GM18507 (cell line): ENCODE data around the gene LIMK2.
A peak's percentile ranks its signal among the peaks of the same experiment; 100 is the strongest.

Experiments
- DNase-seq: peaks from one replicate; pipeline ENCODE4 v3.0.0; 2011; ENCODE audit warnings: low read depth; ENCODE audit not compliant: insufficient read length; ENCODE audit errors: extremely low spot score
- FAIRE-seq: peaks from 2 replicates; lab custom pipeline; 2011; peaks lifted over from hg19 to GRCh38; lab: Jason Lieb, UNC

Gene LIMK2

GRCh38 chr22:31284281-31285155 is 72.4 kb downstream of the LIMK2 start:
- no peak for DNase-seq
- no peak for FAIRE-seq

GRCh38 chr22:31286360-31287255 is 74.5 kb downstream of the LIMK2 start:
- DNase-seq = no peak
- no peak for FAIRE-seq

- FAIRE-seq = no peak
- DNase-seq = no peak
Measured at GRCh38 chr22:31287818-31288495, 75.9 kb downstream of the LIMK2 start.

GRCh38 chr22:31288496-31289240 is 76.6 kb downstream of the LIMK2 start:
- no peak for FAIRE-seq
- DNase-seq = no peak

- FAIRE-seq = no peak
- no peak for DNase-seq
Measured at GRCh38 chr22:31289344-31289743, 77.2 kb downstream of the LIMK2 start.

- DNase-seq = peak; percentile 97
- FAIRE-seq = peak; percentile 92
Measured at GRCh38 chr22:31290494-31291471, 78.7 kb downstream of the LIMK2 start.

DNA sequence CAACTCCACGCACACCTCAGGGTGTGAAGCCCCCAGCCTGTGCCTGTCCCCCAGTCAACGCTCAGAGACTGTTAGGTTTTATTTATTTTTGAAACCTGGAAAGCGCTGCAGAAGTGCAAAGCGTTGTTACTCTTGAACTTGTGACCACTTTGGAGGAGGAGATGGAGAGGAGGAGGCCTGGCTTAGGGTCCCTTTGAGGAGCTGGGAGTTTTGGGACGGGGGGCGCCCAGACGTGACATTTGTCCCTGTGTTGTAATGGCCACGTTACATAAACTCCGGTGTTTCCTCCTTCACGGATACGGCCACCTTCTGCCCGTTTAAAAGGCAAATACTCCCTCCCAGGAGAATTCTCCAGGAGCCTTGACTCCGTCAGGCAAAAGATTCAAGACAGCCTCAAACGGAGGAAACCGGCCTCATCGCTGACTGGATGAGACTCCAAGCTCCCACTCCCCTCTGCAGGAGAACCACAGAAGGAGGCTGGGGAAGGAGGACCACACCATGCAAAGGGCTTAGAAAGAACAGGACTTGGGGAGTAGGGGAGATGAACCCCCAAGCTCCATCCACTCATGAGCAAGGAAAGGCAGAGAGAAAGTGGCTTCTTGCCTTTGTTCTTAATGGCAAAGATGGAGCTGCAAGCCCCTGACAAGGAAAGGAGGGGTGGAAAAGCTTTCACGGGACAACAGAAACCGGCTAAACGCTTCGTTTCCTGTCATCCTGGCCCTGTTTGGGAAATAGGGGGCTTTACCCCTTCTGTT is 79.6 kb downstream of the LIMK2 start:
- DNase-seq (no peak), FAIRE-seq (peak; percentile 56)

DNA sequence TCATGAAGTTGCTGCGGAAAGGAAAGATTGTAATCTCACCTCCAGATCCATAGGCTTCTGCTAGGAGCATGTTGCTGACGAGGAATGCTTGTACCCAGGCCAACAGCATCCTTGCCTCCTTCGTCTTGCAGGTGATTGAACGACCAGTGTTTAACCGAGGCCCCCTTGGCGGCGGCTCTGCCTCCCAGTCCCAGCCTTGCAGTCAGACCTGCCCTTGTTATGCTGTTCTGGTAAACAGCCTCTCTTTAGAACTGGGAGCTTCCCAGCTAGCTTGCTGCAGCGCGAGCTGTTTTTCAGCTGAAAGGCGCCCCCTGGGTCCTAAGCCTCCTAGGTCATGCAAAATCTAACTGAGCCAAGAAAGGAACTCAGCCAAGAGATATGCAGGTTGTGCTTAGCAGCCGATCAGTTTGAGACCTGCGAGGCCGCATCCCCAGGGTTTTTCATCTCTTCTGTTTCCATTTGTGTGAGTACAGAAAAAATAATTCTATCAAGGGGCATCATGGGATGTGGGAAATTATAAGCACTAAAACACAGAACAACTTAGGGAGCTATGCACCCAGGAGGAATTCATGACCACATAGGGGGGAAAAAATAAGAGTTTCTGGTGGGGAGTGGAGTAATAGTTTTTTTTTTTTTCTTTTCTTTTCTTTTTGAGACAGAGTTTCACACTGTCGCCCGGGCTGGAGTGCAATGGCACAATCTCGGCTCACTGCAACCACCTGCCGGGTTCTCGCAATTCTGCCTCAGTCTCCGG is 80.3 kb downstream of the LIMK2 start, which contains the start of gene PIK3IP1:
TSS of gene PIK3IP1 (minus strand) at position 253 of the 754 bp plus-strand sequence. CDS start at position 109, 144 bp downstream.
- peak; percentile 36 for DNase-seq
- FAIRE-seq = peak; percentile 94

DNA sequence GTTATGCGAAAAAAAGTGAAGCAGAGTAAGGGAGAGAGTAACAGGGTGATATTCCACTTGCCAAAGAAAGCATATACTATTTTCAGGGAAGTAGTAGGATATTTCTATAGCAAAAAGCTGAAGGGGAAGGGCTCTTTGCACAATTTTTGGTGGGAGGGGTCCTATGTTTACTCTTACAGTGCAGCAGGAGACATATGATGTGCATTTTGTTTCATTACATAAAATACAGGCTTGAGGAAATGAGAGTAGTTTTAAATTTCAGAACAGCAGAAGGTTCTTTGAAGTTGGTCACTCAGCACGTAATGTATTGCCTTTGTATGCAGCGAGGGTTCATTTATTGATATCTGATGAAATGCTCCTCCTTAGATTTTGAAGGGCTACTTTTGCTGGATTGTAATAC is 83.3 kb downstream of the LIMK2 start:
- no peak for DNase-seq
- no peak for FAIRE-seq

DNA sequence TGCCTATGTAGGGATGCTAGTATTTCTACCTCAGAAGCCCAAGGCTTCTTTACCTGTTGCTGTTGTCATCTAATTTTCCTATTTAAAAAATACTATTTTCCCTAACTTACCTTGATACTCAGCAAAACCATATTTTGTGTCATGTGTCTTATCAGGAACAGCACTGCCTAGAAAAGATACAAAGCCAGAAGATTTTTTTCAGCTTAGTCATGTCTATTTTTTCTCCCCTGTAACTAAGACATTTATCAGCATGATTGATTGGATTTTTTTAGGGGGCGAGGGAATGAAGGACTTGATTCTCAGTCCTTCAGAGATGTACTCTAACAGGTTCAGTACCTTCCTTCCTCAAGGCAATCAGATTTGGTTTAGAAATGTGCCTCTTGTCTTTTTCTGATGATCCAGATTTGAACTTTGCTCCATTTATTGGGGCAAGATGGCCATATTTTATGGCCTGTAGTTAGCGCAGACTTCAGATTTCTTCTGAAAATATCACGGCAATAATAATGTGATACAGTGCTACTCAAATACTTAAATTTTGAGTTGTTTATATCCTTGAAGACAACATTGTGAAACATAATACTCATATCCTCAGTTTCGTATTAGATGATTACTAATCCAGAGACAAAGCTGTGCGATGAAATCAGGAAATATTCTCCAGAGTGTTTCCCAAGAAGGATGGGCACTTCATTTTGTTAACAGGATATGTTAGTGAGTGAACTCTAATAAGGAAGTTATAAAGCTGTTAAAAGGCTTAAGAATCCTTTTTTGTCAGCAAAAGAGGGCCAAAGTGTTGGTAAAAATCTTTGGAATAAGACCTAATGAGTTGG is 83.9 kb downstream of the LIMK2 start:
- DNase-seq = no peak
- FAIRE-seq = no peak

GRCh38 chr22:31300896-31301295 is 88.8 kb downstream of the LIMK2 start:
- DNase-seq (no peak), FAIRE-seq (no peak)

- no peak for DNase-seq
- no peak for FAIRE-seq
Measured at GRCh38 chr22:31302006-31302405, 89.9 kb downstream of the LIMK2 start.

GRCh38 chr22:31302537-31302936 is 90.4 kb downstream of the LIMK2 start:
- DNase-seq (no peak), FAIRE-seq (no peak)

DNA sequence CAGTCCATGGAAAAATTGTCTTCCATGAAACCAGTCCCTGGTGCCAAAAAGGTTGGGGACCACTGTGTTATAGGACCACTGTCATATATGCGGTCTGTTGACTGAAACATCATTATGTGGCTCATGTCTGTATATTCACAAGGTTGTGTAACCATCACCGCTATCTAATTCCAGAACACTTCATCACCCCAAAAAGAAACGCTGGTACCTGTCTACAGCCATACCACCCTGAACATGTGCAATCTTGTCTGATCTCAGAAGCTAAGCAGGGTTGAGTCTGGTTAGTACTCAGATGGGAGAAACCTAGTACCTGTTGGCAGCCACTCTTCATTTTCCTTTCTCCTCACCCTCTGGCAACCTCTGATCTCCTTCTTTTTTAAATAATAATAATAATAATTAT is 93.1 kb downstream of the LIMK2 start:
- DNase-seq (no peak), FAIRE-seq (no peak)

DNA sequence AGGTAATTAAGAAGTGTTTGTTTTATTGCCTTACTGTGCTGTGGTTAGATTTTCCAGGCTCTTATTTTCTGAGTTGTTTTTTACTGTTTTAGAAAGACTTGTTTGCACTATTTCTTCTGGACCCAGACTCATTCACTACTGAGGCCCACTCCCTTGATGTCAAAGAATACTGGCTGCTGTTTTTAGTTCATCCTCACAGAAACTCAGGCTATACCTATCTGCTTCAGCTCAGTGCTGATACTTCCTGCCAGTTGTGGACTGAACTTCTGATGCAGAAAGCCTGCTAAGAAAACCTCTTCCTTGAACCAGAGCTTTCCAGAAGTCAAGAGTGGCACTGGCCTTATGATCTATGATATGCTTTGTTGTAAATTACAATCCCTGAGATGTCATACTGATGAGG is 96.1 kb downstream of the LIMK2 start:
- peak; percentile 80 for FAIRE-seq

More for the DNA sequence above, 96.1 kb downstream of the LIMK2 start:
- no peak for DNase-seq
